ENCODE data around the gene NRDC.
"Not testable (repeated sequence)": the region's sequence is repeated elsewhere in the genome, so short reads cannot be mapped to it uniquely, and the experiment has no call there.

NRDC gene

DNA sequence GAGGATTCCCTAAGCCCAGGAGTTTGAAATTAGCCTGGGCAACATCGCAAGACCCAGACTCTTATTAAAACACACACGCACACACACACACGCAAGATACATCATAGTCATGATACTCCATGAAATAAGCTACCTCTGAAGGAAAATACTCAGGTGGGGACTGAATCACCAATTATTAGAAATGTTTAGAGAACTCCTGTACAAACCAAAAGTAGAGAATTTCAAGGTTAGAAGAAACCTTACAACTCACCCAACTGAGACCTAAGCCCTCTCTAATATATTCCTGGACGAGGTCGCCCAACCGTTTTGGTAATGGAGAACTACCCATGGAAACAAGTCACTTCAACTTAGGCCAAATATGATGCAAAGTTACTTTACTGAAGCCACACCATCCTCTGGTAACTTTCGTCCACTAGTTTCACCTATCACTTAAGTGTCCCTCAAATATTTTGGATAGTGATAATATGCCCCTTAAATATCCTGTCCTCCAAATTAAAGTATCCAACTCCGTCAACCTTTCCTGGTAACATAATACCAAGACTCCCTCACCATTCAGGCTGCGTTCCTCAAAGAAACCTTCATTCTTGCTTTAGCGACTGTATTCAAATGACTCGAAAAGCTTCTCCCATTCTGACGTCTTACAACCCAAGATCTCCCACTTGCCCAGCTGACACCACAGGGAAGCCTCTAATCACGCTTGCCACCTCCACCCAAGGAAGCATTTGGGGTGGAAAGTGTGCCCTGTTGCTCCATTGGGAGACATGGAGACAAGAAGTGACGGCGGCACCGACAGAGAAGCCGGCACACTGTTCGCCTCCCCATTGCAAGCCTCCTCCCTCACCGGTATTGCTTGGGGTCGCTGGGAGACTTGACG, 856 bp downstream of the NRDC start:
- DNase-seq (ENCODE audit: low read depth), result no peak

DNA sequence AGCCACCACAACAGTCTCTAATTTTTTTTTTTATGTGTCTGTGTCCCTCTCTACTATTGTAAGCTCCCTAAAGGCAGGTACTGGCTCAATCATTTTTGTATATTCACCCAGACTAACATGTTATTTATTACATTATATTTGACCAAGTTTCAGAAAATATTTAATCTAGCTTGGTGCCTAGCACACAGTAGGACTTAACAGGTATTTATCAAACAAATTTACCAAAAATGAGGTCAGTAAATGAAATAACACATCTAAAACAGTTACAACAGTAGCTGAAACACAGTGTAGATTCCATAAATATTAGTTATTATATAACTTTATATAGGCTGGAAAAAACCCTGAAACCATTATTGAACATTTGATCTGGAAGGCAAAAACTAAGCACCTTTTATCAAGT, 2.7 kb downstream of the NRDC start:
- no peak for DNase-seq (ENCODE audit: low read depth)

DNA sequence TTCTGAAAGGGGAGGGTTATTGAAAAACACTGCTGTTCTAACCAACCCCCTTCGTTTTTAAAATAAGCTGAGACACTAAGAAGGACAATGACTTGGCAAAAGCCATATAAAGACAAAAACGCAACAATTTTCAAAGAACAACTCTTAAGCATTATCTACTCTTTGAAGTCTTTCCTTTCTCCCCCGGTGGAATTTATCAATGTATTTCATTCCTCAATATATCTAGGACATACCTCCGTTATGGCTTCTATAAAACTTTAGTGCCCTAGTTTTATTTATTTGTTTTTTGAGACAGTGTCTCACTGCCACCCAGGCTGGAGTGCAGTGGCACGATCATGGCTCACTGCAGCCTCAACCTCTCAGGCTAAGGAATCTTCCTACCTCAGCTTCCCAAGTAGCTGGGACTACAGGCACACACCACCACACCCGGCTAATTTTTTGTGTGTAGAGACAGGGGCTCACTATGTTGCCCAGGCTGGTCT, 3.2 kb downstream of the NRDC start:
- no peak for DNase-seq (ENCODE audit: low read depth)

- DNase-seq (ENCODE audit: low read depth), result not testable (repeated sequence)
Measured at GRCh38 chr1:51873270-51873669, 5.3 kb downstream of the NRDC start.

DNA sequence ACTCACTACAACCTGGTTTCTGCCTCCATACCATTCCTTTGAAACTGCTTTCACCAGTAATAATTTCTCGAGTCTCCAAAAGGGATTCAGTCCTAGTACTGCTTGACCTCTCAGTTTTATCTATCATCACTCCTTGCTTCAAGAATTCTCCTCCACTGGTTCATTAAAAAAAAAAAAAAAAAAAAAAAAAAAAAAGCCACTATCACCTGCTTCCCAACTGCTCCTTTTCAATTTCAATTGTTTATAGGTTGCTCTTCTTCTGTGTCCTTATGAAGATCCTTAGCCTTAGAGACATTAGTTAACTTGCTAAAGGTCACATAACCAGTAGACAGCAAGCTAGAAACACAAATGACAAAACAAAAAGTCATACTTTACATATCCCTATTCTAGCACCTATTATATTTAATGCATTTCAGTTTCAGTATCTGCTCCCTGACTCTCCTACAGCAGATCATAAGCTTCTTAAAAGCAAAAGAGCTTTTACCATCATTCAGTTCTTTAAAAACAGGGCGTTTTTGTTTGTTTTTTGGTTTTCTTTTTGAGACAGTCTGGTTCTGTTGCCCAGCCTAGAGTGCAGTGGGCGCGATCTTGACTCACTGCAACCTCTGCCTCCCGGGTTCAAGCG, 7.1 kb downstream of the NRDC start:
- DNase-seq (ENCODE audit: low read depth), result no peak

DNA sequence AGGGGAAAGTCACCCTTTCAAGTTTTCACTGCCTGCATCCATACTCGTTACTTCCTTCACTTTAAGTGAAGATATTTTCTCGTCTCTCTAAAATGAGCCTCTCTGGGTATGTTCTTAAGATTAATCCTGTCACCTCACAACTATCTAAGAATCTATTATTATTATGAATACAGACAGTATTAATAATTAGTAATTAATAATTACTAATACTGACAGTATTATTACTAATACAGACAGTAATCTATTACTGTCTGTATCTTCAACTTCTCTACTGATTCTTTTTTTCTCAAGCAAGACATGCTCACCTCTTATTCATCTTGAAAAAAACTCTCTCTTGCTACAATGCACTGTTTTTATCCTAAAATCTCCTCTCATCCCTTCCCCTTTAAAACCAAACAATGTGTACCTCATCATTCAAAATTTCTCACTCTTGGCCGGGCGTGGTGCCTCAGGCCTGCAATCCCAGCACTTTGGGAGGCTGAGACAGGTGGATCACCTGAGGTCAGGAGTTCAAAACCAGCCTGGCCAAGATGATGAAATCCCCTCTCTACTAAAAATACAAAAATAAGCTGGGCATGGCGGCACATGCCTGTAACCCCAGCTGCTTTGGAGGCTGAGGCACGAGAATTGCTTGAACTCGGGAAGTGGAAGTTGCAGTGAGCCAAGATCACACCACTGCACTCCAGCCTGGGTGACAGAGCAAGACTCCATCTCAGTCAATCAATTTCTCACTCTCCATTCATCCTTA, 7.8 kb downstream of the NRDC start:
- no peak for DNase-seq (ENCODE audit: low read depth)

DNA sequence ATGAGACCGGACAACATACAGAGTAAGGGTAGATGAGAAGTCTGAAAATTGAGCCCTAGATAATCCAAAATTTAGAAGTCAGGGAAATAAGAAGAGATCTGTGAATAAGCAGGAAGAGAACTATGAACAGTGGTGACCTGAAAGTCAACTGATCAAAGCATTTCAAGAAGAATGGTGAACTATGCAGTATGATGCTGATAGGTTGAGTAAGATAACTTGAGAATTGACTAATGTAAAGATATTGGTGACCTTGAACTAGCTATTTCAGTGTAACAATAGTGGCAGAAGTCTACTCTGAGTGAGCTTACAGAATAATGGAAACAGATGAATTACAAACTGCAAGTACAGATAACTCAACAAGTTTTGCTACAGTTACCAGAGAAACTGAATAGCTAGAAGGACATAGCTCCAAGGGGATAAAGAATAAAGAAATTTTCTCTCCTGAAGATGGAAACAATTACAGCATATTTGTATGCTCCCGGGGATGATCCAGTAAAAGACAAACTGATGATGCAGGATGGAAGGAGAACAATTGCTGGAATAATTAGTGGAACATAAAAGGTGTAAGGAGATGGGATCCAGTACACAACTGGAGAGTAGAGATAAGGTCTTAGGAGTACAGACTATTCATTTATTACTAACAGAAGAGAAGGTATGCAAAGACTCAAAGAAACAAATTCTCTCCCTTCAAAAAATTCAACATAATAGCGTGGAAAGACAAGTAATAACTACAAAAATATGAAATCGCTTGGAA, 10.9 kb downstream of the NRDC start:
- no peak for DNase-seq (ENCODE audit: low read depth)

DNA sequence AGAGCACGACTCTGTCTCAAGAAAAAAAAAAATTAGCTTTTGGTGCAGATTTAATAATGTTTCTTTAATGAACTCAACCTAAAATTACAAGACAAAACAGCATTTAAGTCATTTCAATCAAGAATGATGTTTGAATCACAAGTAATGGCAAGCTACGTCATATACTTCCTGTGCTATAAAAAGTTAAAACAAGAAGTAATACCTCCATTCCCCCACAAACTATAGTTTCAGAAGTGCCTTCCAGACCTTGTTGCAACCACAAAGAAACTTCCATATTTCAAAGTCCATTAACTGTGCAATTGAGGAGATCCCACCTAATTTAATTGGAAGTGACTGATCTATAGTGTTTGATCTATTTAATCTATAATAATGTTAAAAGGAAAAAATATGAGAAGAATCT, 15.1 kb downstream of the NRDC start:
- no peak for DNase-seq (ENCODE audit: low read depth)

GRCh38 chr1:51861669-51862068, 16.9 kb downstream of the NRDC start:
- no peak for DNase-seq (ENCODE audit: low read depth)

DNA sequence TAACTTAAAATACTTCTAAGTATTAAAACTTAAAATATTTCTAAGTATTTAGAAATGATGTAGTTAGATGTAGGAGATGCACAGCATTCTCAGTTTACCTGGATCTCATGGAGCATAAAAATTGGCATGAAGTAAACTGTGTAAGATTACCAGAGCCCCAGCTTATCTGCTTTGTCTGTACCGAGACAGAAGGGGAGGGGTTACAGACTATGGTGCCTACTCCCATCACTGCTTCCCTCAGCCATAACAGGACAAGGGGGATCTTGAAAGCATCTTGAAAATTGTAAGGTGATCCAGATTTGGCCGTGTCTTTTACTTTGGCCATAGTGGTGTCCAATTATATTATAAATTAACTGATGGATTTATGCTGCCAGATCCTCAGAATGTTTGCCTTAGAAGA, 18.8 kb downstream of the NRDC start:
- no peak for DNase-seq (ENCODE audit: low read depth)

DNA sequence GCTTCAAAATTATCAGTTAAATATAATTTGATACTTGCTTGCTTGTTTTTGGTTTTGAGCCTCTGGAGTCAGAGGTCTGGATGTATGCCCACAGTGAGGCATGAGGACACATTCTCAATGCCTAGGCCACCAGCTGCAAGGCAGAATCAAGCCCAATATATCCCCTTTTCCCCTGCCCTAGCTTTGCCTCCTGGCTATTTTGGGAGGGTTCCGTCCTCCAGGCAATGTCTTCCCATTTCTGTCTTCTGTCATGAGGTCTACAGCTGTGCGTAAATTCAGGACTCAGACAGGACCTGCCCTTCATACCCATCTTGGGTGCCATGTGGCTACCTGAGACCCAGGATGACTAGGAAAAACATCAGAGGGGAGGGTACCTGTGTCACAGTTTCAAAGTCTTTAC, 19.2 kb downstream of the NRDC start:
- no peak for DNase-seq (ENCODE audit: low read depth)

- DNase-seq (ENCODE audit: low read depth), result no peak
Measured at GRCh38 chr1:51858892-51859291, 19.6 kb downstream of the NRDC start.

DNA sequence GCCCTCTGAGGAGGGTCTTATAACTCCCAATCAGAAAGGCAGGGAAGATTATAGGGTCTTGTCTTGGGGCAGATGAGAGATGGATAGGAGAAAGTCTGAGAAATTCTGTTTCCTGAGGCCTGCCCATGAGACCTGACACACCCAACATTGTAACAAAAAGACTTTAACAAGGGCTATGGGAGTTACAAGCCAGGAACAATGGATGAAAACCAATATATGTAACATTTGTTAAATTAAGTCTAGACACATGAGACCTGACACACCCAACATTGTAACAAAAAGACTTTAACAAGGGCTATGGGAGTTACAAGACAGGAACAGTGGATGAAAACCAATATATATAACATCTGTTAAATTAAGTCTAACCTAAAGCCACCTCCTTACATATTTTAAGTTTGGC, 21.8 kb downstream of the NRDC start:
- no peak for DNase-seq (ENCODE audit: low read depth)

DNA sequence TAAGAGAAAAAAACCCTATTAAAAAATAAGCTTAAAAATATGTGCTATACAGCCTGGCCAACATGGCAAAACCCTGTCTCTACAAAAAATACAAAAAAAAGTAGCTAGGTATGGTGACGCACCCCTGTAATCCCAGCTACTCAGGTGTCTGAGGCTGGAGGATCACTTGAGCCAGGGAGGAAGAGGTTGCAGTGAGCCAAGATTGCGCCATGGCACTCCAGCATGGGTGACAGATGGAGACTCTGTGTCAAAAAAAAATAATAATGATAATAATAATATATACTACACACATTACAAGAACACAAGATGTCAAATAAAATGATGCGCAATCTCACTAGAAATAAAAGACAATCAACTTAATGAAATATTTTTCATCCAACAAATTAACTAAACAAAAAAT, 22.9 kb downstream of the NRDC start:
- DNase-seq (ENCODE audit: low read depth), result no peak

GRCh38 chr1:51853360-51853759, 25.2 kb downstream of the NRDC start:
- no peak for DNase-seq (ENCODE audit: low read depth)

DNA sequence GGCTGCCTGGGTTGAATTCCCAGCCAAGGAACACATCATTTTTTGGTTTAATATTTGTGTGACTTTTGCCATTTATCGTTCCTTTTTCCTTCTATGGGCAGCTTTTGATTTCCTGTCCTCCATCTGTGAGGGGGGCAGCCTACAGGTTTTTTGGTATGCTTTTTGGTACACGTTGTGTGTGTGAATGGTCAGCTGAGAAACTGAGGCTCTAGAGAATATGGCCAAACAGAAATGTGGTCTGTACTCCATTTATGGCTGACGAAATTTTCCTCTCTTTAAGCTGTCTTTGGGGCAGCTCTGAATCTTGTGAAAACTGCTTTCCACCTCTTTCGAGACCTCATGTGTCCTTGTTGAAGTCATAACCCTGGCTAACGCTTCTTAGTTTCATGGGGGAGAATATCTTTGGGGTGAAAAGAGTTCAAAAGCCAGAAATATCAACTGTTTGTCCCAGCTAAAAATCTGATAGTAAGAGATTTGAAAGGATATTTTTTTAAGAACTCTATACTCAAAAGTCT, 26.6 kb downstream of the NRDC start:
- DNase-seq (ENCODE audit: low read depth), result no peak

DNA sequence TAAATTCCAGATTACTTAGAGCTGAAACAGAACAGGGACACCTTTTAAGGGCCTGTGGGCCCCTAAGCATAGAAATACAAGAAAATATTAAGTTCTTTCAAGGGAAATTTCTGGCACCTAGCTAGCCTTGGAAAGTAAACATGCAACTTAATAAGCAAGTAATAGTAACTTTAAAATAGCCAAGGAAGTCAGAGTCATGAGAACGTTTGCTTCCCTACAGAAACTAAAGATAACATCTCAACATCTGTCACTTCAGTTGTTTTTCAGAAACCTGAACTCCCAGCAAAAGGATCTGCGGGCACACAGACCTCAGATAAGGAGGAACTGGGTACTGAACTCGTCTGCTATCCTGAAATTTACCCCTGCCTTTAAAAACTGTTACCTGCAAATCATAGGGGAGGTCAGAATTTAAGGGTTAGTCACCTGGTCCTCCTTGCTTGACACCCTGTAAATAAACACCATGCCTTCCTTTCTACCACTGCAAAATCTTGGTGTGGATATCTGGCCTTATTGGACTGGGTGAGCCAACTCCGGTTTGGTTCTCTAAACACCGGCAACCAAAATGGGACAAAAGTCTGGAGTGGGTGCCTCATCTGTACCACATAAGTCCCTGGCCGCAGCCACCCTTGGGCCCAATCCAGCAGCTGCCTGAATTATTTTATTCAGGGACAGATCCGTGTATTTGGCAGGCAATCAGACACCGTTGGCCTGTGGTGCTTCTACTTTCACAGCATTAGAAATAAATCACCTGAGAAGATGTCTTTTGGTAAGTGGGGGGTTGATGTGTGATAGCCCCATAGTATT, 27.9 kb downstream of the NRDC start:
- no peak for DNase-seq (ENCODE audit: low read depth)

DNA sequence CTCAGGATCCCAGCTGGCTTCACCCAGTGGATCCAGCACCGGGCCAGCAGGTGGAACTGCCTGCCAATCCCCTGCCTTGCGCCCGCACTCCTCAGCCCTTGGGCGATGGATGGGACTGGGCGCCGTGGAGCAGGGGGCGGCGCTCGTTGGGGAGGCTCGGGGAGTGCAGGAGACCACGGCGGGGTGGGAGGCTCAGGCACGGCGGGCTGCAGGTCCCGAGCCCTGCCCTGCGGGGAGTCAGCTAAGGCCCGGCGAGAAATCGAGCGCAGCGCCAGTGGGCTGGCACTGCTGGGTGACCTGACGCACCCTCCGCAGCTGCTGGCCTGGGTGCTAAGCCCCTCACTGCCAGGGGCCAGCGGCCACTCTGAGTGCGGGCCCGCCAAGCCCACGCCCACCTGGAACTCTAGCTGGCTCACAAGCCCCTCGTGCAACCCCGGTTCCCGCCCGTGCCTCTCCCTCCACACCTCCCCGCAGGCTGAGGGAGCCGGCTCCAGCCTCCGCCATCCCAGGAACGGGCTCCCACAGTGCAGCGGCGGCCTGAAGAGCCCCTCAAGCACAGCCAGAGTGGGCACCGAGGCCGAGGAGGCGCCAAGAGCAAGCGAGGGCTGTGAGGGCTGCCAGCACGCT, 31.1 kb downstream of the NRDC start:
- DNase-seq (ENCODE audit: low read depth), result no peak

GRCh38 chr1:51843948-51844347, 34.6 kb downstream of the NRDC start:
- DNase-seq (ENCODE audit: low read depth), result no peak

DNA sequence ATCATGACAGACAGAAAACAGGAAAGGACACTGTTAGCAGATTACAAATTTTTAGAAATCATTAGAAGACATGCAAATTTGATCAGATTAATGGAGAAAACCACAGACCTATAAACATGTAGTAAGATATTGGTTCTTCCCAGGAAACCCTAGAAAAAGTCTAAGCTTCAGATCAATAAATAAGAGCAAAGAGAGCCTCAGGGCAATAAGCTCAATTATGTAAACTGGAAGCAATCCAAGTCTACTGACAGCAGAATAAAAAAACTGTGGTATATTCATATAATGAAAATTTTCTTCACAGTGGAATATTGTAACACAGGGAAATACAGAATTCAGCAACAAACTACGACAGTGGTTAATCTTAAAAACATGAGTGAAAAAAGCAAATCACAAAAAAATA, 36.3 kb downstream of the NRDC start:
- DNase-seq (ENCODE audit: low read depth), result no peak

All from stimulated activated CD8-positive, alpha-beta memory T cell treated with anti-CD3 and anti-CD28 coated beads, Interleukin-15, amount 100 ng/mL, for 24 hours (primary cell).